C4-2B (cell line): Measurements from ENCODE around the gene TMEM260.

ENCODE experiments used
- H3K27ac ChIP-seq: fragments of 450-650 bp; 2 replicates; pipeline ENCODE4 v1.5.1; 2017
- CTCF ChIP-seq: fragments of 450-650 bp; conservative IDR thresholded peaks from 2 replicates; pipeline ENCODE4 v1.5.1; 2017; ENCODE audit warnings: mild to moderate bottlenecking
- ZFX ChIP-seq: fragments of 450-650 bp; IDR thresholded peaks from 2 replicates; pipeline ENCODE4 v1.6.1; 2017

TMEM260 gene

GRCh38 chr14:56579345-56580220 is at the start of gene TMEM260:
TSS of gene TMEM260 (plus strand) at chr14:56579798. CDS start at chr14:56579915, 117 bp downstream.
- TF ChIP-seq CTCF (peak; percentile 97), ZFX (peak; percentile 40)
- peak within 1 kb of the TSS; percentile 78 for H3K27ac ChIP-seq

- TF ChIP-seq ZFX (no peak), CTCF (no peak)
Observed at GRCh38 chr14:56532546-56532945, 47.1 kb upstream of the TMEM260 start.

GRCh38 chr14:56534656-56535055 is 44.9 kb upstream of the TMEM260 start:
- H3K27ac ChIP-seq: no peak overlapping the region
- no peak for TF ChIP-seq ZFX
- no peak for TF ChIP-seq CTCF

More at GRCh38 chr14:56532546-56532945, 47.1 kb upstream of the TMEM260 start:
- H3K27ac ChIP-seq: no peak overlapping the region

GRCh38 chr14:56539862-56540261 is 39.7 kb upstream of the TMEM260 start:
- H3K27ac ChIP-seq: no peak overlapping the region
- no peak for TF ChIP-seq CTCF
- no peak for TF ChIP-seq ZFX

GRCh38 chr14:56543436-56543835 is 36.2 kb upstream of the TMEM260 start:
- no peak overlapping the region for H3K27ac ChIP-seq
- TF ChIP-seq CTCF (no peak), ZFX (no peak)

- TF ChIP-seq ZFX (no peak), CTCF (no peak)
- H3K27ac ChIP-seq: no peak overlapping the region
Observed at GRCh38 chr14:56549721-56550120, 29.9 kb upstream of the TMEM260 start.

- no peak overlapping the region for H3K27ac ChIP-seq
- peak; percentile 40 for TF ChIP-seq CTCF
- TF ChIP-seq ZFX: no peak
Observed at GRCh38 chr14:56552615-56553014, 27.0 kb upstream of the TMEM260 start.
